ENCODE measurements around the gene TSPO. TPM values are rescaled to one million over a fixed set of nuclear protein-coding genes. Genes with fewer than 3 reads are reported as not detected.

Gene TSPO
- total and polyA plus RNA-seq, 2 of the 13 experiments (the other 11 are each of a cell fraction or from before 2014, with no cell fraction given) = 0.46 to 1.4 TPM

DNA sequence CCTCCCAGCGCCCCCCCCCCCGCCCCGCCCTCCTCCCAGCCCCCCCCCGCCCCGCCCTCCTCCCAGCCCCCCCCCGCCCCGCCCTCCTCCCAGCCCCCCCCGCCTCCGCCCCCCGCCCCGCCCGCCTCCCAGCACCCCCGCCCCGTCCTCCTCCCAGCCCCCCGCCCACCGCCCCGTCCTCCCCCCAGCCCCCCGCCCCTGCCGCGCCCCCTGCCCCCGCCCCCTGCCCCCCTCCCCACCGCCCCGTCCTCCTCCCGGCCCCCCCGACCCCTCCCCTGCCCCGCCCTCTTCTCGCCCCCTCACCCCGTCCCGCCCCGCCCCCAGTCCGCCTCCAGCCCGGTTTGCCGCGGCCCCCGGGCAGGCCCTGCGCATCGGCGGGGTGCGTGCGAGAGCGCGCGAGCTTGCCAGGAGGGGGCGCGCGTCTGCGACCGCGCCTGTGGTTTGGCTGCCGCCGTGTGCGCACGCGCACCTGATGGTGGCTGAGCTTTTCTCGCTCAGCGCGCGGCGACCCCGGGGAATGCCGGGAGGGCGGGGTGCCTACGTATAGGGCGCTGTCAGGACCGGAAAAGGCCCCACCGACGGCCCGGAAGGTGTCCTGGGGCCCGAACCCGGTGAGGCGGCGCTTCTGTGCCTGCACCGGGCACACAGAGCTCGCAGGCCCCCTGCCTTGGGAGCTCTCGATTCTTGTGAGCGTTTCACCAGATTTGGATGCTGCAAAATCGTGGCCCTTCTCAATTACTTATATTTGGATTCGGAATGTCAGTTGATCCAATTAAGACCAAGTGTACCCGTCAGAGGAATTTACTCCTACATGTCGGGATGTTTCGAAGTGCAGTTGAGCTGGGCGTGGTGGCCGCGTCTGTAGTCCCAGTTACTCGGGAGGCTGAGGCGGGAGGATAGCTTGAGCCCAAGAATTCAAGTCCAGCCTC lies 36.1 kb downstream of the TSPO start (continued):
- TF ChIP-seq ZNF749 (CRISPR knock-in tag; IDR thresholded peaks at IDR 0.05; ENCODE audit: borderline replicate concordance) = no peak
- no peak for TF ChIP-seq ZNF484 (CRISPR knock-in tag; IDR thresholded peaks at IDR 0.05; ENCODE audit: borderline replicate concordance, low read depth)
- no peak for TF ChIP-seq ZNF207 (IDR thresholded peaks at IDR 0.05; ENCODE audit: borderline replicate concordance)
- no peak for TF ChIP-seq ZKSCAN1 (IDR thresholded peaks at IDR 0.05; ENCODE audit: low read length)
- no peak for TF ChIP-seq SOX6 (IDR thresholded peaks at IDR 0.05)
- peak; percentile 72; the same call in 1 of the 2 replicates for TF ChIP-seq SOX6 (CRISPR knock-in tag; IDR thresholded peaks at IDR 0.05)
- no peak for TF ChIP-seq ZSCAN30 (CRISPR knock-in tag; IDR thresholded peaks at IDR 0.05)
- no peak for TF ChIP-seq ZNF234 (CRISPR knock-in tag; conservative IDR thresholded peaks at IDR 0.05)
- TF ChIP-seq ZNF615 (CRISPR knock-in tag; IDR thresholded peaks at IDR 0.05; ENCODE audit: borderline replicate concordance) = no peak
- TF ChIP-seq ARNT (IDR thresholded peaks at IDR 0.05) = no peak
- TF ChIP-seq, protein P1, sequence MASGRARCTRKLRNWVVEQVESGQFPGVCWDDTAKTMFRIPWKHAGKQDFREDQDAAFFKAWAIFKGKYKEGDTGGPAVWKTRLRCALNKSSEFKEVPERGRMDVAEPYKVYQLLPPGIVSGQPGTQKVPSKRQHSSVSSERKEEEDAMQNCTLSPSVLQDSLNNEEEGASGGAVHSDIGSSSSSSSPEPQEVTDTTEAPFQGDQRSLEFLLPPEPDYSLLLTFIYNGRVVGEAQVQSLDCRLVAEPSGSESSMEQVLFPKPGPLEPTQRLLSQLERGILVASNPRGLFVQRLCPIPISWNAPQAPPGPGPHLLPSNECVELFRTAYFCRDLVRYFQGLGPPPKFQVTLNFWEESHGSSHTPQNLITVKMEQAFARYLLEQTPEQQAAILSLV (CRISPR knock-in tag; IDR thresholded peaks at IDR 0.05; ENCODE audit: borderline replicate concordance) = 0 out of 2 replicates have a peak, but pooled peaks have one; percentile 59
- TF ChIP-seq, protein P2, sequence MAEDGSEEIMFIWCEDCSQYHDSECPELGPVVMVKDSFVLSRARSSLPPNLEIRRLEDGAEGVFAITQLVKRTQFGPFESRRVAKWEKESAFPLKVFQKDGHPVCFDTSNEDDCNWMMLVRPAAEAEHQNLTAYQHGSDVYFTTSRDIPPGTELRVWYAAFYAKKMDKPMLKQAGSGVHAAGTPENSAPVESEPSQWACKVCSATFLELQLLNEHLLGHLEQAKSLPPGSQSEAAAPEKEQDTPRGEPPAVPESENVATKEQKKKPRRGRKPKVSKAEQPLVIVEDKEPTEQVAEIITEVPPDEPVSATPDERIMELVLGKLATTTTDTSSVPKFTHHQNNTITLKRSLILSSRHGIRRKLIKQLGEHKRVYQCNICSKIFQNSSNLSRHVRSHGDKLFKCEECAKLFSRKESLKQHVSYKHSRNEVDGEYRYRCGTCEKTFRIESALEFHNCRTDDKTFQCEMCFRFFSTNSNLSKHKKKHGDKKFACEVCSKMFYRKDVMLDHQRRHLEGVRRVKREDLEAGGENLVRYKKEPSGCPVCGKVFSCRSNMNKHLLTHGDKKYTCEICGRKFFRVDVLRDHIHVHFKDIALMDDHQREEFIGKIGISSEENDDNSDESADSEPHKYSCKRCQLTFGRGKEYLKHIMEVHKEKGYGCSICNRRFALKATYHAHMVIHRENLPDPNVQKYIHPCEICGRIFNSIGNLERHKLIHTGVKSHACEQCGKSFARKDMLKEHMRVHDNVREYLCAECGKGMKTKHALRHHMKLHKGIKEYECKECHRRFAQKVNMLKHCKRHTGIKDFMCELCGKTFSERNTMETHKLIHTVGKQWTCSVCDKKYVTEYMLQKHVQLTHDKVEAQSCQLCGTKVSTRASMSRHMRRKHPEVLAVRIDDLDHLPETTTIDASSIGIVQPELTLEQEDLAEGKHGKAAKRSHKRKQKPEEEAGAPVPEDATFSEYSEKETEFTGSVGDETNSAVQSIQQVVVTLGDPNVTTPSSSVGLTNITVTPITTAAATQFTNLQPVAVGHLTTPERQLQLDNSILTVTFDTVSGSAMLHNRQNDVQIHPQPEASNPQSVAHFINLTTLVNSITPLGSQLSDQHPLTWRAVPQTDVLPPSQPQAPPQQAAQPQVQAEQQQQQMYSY (CRISPR knock-in tag; IDR thresholded peaks at IDR 0.05) = no peak
- TF ChIP-seq ZNF614 (CRISPR knock-in tag; IDR thresholded peaks at IDR 0.05; ENCODE audit: borderline replicate concordance) = peak; percentile 84
- TF ChIP-seq THYN1 (CRISPR knock-in tag; IDR thresholded peaks at IDR 0.05; ENCODE audit: borderline replicate concordance, low read depth) = no peak
- TF ChIP-seq BHLHE40 (IDR thresholded peaks at IDR 0.05; ENCODE audit: low read length) = peak; percentile 50
- 0 out of 2 replicates have a peak, but pooled peaks have one; percentile 64 for TF ChIP-seq ZSCAN12 (CRISPR knock-in tag; IDR thresholded peaks at IDR 0.05)
- TF ChIP-seq GPN1 (CRISPR knock-in tag; IDR thresholded peaks at IDR 0.05; ENCODE audit: borderline replicate concordance) = no peak
- TF ChIP-seq ZBTB8A (CRISPR knock-in tag; IDR thresholded peaks at IDR 0.05; ENCODE audit: borderline replicate concordance, low read depth) = no peak
- TF ChIP-seq, protein P3, sequence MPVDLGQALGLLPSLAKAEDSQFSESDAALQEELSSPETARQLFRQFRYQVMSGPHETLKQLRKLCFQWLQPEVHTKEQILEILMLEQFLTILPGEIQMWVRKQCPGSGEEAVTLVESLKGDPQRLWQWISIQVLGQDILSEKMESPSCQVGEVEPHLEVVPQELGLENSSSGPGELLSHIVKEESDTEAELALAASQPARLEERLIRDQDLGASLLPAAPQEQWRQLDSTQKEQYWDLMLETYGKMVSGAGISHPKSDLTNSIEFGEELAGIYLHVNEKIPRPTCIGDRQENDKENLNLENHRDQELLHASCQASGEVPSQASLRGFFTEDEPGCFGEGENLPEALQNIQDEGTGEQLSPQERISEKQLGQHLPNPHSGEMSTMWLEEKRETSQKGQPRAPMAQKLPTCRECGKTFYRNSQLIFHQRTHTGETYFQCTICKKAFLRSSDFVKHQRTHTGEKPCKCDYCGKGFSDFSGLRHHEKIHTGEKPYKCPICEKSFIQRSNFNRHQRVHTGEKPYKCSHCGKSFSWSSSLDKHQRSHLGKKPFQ (CRISPR knock-in tag; IDR thresholded peaks at IDR 0.05; ENCODE audit: insufficient replicate concordance) = no peak
- no peak; the same call in 1 of the 2 replicates for TF ChIP-seq AKAP8 (CRISPR knock-in tag; IDR thresholded peaks at IDR 0.05)
- no peak for TF ChIP-seq TCF7 (IDR thresholded peaks at IDR 0.05; ENCODE audit: low read depth)
- 0 out of 2 replicates have a peak, but pooled peaks have one; percentile 74 for TF ChIP-seq TOPORS (CRISPR knock-in tag; IDR thresholded peaks at IDR 0.05)
- TF ChIP-seq ZFP62 (CRISPR knock-in tag; IDR thresholded peaks at IDR 0.05) = no peak
- no peak for TF ChIP-seq ZNF547 (CRISPR knock-in tag; IDR thresholded peaks at IDR 0.05)

Measured in HepG2 (cell line).